Stimulated activated CD4-positive, alpha-beta T cell treated with anti-CD3 and anti-CD28 coated beads, TNF-alpha, amount 100 ng/mL, for 24 hours (primary cell): ENCODE results near the gene FOXO3B.
"Not testable (repeated sequence)": the region's sequence is repeated elsewhere in the genome, so short reads cannot be mapped to it uniquely, and the experiment has no call there.

Experiments
- DNase-seq, 3 experiments: peaks; one replicate each; pipeline ENCODE4 v3.0.0-alpha.2; 2020; ENCODE audit warnings: low read depth in 3 of 3

FOXO3B gene

GRCh38 chr17:18681767-18682571, at the start of gene FOXO3B:
TSS of gene FOXO3B (minus strand) at chr17:18682314. CDS start at chr17:18681651, 663 bp downstream.
- DNase-seq = peak; percentile 18 to 73 (median 42)

GRCh38 chr17:18723509-18723908, 41.4 kb upstream of the FOXO3B start:
- not testable (repeated sequence) for DNase-seq

GRCh38 chr17:18722612-18723011, 40.5 kb upstream of the FOXO3B start:
- DNase-seq = not testable (repeated sequence)

DNA sequence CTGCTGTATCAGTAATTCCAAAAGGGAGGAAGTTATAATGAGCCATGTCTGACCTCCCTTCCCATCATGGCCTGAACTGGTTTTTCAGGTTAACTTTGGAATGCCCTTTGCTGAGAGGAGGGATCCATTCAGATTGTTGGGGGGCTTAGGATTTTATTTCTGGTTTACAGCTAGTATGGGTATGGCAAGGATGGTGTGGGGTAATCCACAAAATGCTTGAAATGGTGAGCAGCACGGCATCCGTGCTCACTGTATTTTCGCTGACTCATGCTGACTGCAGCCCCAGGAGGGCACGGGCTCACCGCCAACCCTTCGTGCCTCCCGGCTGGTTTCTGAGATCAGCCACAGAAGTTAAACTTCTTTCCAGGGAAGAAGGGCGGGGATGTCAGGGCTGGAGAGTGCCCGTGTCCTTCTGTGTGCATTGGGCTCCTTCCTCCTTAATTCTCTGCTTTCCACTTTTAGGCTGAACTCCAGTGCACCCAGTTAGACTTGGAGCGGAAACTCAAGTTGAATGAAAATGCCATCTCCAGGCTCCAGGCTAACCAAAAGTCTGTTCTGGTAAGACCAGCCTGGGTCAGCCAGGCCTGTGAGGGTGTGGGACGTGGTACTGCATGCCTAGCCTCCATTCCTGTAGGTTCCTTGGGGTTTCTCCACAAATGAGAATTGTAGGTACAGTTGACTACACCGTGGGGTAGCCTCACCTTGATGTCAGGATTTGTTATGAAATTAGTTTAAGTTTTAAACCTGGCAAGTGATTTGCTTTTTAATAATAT, 39.8 kb upstream of the FOXO3B start:
- not testable (repeated sequence) for DNase-seq

DNA sequence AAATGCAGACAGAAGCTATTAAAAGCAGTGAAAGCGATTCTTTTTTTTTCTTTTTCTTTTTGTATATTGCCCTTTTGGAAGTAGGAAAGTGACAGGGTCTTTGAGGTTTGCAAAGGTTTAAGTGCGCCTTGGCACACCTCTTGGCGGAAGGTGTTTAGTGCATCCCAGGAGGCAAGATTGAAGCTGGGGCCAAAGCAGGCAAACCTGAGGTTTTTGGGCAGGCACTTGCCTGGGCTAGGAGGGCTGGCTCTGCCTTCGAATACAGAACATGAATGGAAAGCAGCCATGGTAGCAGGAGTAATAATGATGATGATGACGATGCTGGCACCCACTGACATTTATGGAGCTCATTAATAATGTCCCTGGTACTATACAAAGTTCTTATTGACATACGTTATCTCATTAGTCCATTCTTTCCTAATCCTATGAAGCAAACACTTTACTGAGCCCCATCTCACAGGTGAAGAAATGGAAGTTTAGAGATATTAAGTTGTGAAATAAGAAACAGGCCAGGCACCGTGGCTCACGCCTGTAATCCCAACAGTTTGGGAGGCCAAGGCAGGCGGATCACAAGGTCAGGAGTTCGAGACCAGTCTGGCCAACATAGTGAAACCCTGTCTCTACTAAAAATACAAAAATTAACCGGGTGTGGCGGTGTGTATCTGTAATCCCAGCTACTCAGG, 37.5 kb upstream of the FOXO3B start:
- not testable (repeated sequence) for DNase-seq

DNA sequence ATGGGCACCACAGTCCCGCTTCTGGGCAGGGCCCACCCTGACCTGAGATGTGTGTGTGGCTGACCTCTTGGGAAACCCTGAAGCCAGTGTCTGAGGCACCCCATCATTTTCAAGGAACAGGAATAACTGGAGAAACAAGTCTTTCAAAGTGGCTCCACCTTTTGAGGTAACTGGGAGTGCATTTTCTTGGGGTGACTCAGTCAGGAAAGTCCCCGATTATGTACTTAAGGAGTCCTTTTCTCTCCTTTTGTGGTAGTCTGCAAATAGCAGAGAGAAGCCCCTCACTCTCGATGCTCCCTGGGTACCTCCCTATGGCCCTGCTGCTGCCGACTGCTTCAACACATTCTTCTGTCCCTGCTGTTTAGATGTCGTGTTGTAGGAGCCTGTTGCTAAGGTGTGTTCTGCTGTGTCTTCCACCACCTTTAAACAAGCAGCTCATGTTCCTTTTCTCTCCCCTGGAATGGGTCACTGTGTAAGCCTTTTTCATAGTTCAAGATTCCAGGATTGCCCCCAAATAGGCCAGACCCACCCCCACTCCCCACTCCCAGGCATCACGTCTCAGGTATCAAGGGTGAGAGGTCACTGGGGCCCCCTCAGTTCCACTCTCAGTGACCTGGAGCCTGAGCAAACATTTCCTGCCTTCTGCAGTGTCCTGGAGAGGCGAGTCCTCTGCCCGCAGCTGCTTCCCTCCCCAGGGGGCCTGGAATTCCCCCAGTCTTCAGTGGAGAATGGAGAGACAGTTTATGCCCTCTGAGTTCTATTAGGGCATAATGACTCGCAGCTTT, 36.7 kb upstream of the FOXO3B start:
- DNase-seq = not testable (repeated sequence)

DNA sequence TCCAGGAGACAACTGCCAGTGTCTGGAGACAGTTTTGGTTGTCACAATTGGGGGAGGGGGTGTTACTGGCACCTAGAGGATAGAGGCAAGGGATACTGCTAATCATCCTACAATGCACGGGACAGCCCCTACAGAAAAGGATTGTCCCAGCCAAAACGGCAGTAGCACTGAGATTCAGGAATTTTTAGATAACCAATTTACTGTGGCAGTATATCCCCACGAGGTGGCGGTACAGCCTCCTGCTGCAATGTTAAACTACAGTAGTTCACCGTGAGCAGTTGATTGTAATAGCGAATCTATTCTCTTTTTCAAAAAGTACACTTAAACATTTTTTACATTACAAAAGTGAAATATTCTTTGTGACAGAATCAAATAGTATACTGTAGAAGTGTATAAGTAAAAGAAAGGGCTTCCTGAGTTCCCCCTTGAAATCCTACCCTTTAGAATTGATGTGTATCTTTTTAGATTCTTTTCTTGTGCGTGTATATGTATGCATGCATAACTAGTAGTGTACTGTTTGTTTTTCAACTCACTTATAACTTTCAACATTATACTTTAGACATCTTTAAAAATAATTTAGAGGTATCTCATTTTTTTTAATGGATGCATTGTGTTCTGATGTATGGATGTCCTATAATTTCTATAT, 30.4 kb upstream of the FOXO3B start:
- peak; percentile 42 to 48 (median 45) for DNase-seq

DNA sequence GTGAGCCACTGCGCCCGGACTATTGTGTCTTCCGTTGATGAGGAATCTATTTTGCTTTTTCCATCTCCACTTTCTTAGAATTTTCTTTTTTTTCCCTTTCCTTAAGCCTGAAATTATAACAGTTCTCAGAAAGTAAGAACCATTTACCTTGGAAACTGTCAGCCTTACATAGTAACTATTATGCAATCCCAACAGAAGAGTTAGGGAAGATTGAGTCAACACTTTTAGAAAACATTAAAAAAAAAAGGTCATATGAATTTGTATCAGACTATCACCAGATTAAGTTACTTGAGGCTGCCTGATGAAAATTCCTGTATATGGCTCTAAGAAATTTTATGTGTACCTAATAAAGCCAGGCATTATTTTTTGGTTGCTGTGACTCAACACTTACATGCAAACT, 26.1 kb upstream of the FOXO3B start:
- not testable (repeated sequence) for DNase-seq

DNA sequence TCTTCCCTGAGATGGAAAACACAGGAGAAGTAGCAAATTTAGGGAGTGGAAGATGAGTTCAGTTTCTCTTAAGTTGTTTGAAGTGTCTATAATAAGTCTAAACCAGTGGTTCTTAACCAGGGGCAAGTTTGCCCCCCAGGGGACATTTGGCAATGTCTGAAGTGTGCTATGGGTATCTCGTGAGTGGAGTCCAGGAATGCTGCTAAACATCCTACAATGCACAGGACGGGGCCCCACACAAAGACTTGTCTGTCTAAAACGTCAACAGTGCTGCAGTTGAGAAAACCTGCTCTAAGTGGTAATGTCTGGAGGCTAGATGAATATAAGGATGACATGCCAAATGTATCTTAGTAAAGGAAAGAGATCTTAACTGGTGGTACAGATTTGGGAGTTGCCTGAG, 23.8 kb upstream of the FOXO3B start:
- DNase-seq = not testable (repeated sequence)

DNA sequence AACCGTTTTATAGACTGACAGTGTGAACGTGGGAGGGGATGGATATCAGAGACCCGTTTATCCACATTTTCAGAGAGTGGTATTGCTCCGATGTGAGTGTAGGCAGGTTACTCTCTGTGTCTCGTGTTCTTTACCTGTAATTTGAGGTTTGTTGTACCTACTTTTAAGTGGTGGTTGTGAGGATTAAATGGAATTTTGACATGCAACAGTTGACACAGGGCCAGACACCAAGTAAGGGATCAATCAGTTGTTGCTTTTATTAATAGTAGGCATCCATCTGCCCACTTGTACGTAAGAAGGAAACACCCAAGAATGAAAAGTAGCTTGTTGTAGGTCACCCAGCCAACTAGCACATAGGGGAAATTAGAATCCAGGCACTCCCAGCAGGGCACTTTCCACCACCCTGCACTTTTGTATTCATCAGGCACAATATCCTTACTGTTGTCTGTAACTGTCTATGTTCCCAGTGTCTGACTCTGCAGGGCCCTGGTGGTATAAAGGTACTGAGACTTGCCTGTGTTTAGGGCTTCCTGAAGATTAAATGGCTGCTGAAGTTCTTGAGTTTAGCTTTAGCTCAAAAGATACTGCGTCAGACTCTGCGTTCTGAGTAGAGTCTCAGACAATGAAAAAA, 16.5 kb upstream of the FOXO3B start:
- DNase-seq = not testable (repeated sequence)

GRCh38 chr17:18695143-18695542, 13.0 kb upstream of the FOXO3B start:
- not testable (repeated sequence) for DNase-seq

- not testable (repeated sequence) for DNase-seq
Measured at GRCh38 chr17:18682668-18683067, 554 bp upstream of the FOXO3B start.

- not testable (repeated sequence) for DNase-seq
Measured at GRCh38 chr17:18677381-18677780, 4.7 kb downstream of the FOXO3B start.

GRCh38 chr17:18676928-18677327, 5.2 kb downstream of the FOXO3B start:
- not testable (repeated sequence) for DNase-seq

- DNase-seq = not testable (repeated sequence)
Measured at GRCh38 chr17:18672395-18673227, 9.5 kb downstream of the FOXO3B start.

DNA sequence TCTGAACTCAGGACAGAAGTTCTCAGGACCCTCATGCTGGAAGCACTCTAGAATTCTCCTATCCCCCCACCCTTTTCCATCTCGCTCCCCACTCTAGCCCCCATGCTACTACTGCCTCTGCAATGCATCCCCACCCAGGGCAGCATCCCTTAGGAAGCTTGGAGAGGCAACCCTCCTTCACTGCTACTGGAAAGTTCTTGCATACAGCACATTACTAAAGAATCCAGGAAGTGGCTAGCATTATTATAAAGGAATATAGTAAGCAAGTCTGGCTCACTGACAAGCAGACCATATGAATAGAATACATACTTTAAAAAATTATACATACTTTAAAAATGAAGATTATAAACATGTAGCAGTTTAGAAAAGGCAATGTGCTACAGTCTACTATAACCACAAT, 13.5 kb downstream of the FOXO3B start:
- not testable (repeated sequence) for DNase-seq

- not testable (repeated sequence) for DNase-seq
Measured at GRCh38 chr17:18667535-18667934, 14.6 kb downstream of the FOXO3B start.

GRCh38 chr17:18666326-18666725, 15.8 kb downstream of the FOXO3B start:
- not testable (repeated sequence) for DNase-seq

- DNase-seq = not testable (repeated sequence)
Measured at GRCh38 chr17:18661924-18662624, 20.0 kb downstream of the FOXO3B start.
